Fibroblast of skin of back (primary cell): ENCODE data around the gene GMIP.

Source experiments
- DNase-seq: peaks from one replicate; pipeline ENCODE4 v3.0.0-alpha.2; 2013

The GMIP gene

GRCh38 chr19:19635313-19635702 lies 8.1 kb downstream of the GMIP start:
- no peak for DNase-seq

- no peak for DNase-seq
Observed at GRCh38 chr19:19634516-19635312, 8.7 kb downstream of the GMIP start.

- DNase-seq, result no peak
Observed at GRCh38 chr19:19633711-19634515, 9.5 kb downstream of the GMIP start.

- no peak for DNase-seq
Observed at GRCh38 chr19:19632661-19633060, 10.8 kb downstream of the GMIP start.

- DNase-seq, result no peak
Observed at GRCh38 chr19:19631346-19631745, 12.1 kb downstream of the GMIP start.

GRCh38 chr19:19630426-19630825 lies 13.0 kb downstream of the GMIP start:
- no peak for DNase-seq

- no peak for DNase-seq
Observed at GRCh38 chr19:19630062-19630414, 13.4 kb downstream of the GMIP start.

GRCh38 chr19:19628501-19629134 lies 14.8 kb downstream of the GMIP start:
- DNase-seq, result peak; percentile 8

- DNase-seq, result no peak
Observed at GRCh38 chr19:19627621-19628500, 15.6 kb downstream of the GMIP start, which contains the start of gene LPAR2. Gene LPAR2 (minus strand): TSS chr19:19628220. CDS start chr19:19627275, 945 bp downstream.

GRCh38 chr19:19626516-19627472 lies 16.7 kb downstream of the GMIP start:
- no peak for DNase-seq

- DNase-seq, result no peak
Observed at GRCh38 chr19:19624032-19624570, 19.4 kb downstream of the GMIP start.

GRCh38 chr19:19623383-19623782 lies 20.1 kb downstream of the GMIP start:
- DNase-seq, result no peak

- no peak for DNase-seq
Observed at GRCh38 chr19:19619849-19620210, 23.6 kb downstream of the GMIP start.

- no peak for DNase-seq
Observed at GRCh38 chr19:19619181-19619848, 24.1 kb downstream of the GMIP start.

GRCh38 chr19:19618219-19619051 lies 25.0 kb downstream of the GMIP start, which contains the start of gene PBX4:
Gene PBX4 (minus strand): TSS chr19:19618687. CDS start chr19:19618629, 58 bp downstream.
- peak; percentile 90 for DNase-seq

GRCh38 chr19:19615086-19615485 lies 28.4 kb downstream of the GMIP start:
- DNase-seq, result peak; percentile 80

GRCh38 chr19:19613506-19613905 lies 30.0 kb downstream of the GMIP start:
- DNase-seq, result peak; percentile 70

GRCh38 chr19:19610376-19611202 lies 32.9 kb downstream of the GMIP start:
- DNase-seq, result peak; percentile 32
